ENCODE results near the gene CHST15. TPM values are rescaled to one million over a fixed set of nuclear protein-coding genes. Genes with fewer than 3 reads are reported as not detected.

The CHST15 gene
- total RNA-seq, 1 experiment from 2014 or later, result 17.1 TPM

DNA sequence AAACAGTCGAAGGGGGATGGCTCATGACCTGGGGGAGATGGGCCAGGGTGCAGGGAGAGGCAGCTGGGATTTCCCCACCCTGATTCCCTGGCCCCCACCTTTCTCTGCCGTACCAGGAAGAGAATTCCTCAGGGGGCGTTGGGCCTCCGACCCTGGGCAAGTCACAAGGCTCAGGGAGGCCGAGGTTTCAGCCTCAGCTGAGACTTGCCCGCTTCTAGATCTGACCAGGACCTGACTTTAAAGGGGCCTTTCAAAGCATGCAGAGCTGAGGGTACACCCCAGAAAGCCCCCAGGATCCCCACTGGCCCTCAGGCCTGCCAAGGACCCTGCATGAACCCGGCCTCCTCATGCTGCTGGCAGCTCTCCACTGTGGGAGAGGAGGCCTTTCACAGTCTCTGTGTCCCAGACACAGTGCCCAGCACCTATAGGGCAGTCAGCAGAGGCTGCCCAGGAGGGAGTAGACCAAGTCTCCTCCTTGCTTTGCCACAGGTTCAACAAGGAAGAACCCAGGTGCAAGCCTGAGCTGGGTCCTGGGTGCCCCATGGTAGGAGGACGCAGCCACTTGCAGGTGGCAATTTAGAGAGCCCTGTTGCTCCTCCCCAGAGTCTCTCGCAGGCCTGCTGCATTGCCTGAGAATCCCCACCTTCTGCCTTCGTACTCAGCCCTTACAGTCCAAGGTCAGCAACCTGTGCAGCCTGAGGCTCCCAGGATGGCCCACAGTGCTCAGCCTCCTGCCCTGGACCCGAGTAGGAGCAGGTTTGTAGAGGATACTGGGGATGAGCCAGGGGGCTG lies 89.3 kb downstream of the CHST15 start:
- no peaks in the 10 kb centered on the region for H3K27me3 ChIP-seq (ENCODE audit: low read length)
- TF ChIP-seq EZH2 (IDR thresholded peaks at IDR 0.05; ENCODE audit: low read length, unreplicated experiment) (no peak), EZH2phosphoT487 (IDR thresholded peaks at IDR 0.05; ENCODE audit: borderline replicate concordance, low read length) (no peak), CTCF (conservative IDR thresholded peaks at IDR 0.05; ENCODE audit: low read depth, low read length) (no peak)
- CTCF ChIA-PET, result no interaction called here
- H3K4me3 ChIP-seq (ENCODE audit: low read length), result no peak overlapping the region
- no peaks in the 10 kb centered on the region for H3F3A ChIP-seq (ENCODE audit: low read length, unreplicated experiment)
- H3K4me1 ChIP-seq (ENCODE audit: insufficient read depth, low read length), result peaks cover 5% of the 10 kb centered on the region; the same call in 1 of the 2 replicates
- no peak overlapping the region for H3K4me2 ChIP-seq (ENCODE audit: low read length)
- no peak overlapping the region for H3K9ac ChIP-seq (ENCODE audit: low read length)
- no peaks in the 10 kb centered on the region for H3K79me2 ChIP-seq (ENCODE audit: low read length)
- ATAC-seq, result no peak
- DNase-seq, result no peak
- H3K27ac ChIP-seq (ENCODE audit: low read length), result no peak overlapping the region
- H3K36me3 ChIP-seq (ENCODE audit: low read depth, low read length), result no peaks in the 10 kb centered on the region
- POLR2A ChIA-PET (ENCODE audit: unreplicated experiment), result no interaction called here
- no TSS peak for BruUV-seq (replicated peaks)
- no peaks in the 10 kb centered on the region for H3K9me3 ChIP-seq (ENCODE audit: low read length)
- H3K9me2 ChIP-seq (replicated peaks; ENCODE audit: low read length), result no peaks in the 10 kb centered on the region
- no peak overlapping the region for H2AFZ ChIP-seq (ENCODE audit: low read length)
- intact Hi-C loops (cut with micrococcal nuclease), result no loop called here
- H4K20me1 ChIP-seq (ENCODE audit: low read length), result no peaks in the 10 kb centered on the region

DNA sequence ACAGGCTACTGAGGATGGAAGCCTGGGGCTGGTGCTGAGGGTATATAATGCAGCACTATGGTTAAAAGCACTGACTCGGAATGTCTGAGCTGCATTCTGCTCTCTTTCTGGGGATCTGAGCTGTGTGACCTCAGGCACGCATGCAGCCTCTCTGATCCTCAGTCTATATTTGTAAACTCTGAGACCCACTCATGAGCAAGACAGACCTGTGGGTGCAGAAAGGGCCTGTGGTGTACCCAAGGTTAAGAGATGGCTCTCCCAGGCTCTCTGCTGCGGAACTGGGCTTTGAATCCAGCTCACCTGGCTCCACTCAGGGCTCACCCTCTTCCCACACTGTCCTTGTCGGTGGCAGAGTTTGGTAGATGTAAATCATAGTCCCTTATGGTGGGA lies 89.9 kb downstream of the CHST15 start:
- intact Hi-C loops (cut with micrococcal nuclease), result no loop called here
- no TSS peak for BruUV-seq (replicated peaks)
- no peaks in the 10 kb centered on the region for H4K20me1 ChIP-seq (ENCODE audit: low read length)
- H3K9ac ChIP-seq (ENCODE audit: low read length), result no peak overlapping the region
- H2AFZ ChIP-seq (ENCODE audit: low read length), result no peak overlapping the region
- TF ChIP-seq EZH2 (IDR thresholded peaks at IDR 0.05; ENCODE audit: low read length, unreplicated experiment), result no peak
- no peak overlapping the region for H3K27ac ChIP-seq (ENCODE audit: low read length)
- no peaks in the 10 kb centered on the region for H3K79me2 ChIP-seq (ENCODE audit: low read length)
- no peaks in the 10 kb centered on the region for H3K36me3 ChIP-seq (ENCODE audit: low read depth, low read length)
- ChIA-PET CTCF (no interaction called here), POLR2A (ENCODE audit: unreplicated experiment) (no interaction called here)
- no peak for DNase-seq
- no peak overlapping the region for H3K4me2 ChIP-seq (ENCODE audit: low read length)
- no peaks in the 10 kb centered on the region for H3F3A ChIP-seq (ENCODE audit: low read length, unreplicated experiment)
- H3K4me1 ChIP-seq (ENCODE audit: insufficient read depth, low read length), result peaks cover 5% of the 10 kb centered on the region; the same call in 1 of the 2 replicates
- no peaks in the 10 kb centered on the region for H3K9me2 ChIP-seq (replicated peaks; ENCODE audit: low read length)
- H3K27me3 ChIP-seq (ENCODE audit: low read length), result no peaks in the 10 kb centered on the region
- no peaks in the 10 kb centered on the region for H3K9me3 ChIP-seq (ENCODE audit: low read length)
- ATAC-seq, result no peak
- no peak overlapping the region for H3K4me3 ChIP-seq (ENCODE audit: low read length)

GRCh38 chr10:124003070-124003419 lies 90.4 kb downstream of the CHST15 start:
- DNase-seq (no peak), ATAC-seq (no peak)
- Histone ChIP-seq H3K4me1 (ENCODE audit: insufficient read depth, low read length) (peaks cover 9% of the 10 kb centered on the region), H3K9ac (ENCODE audit: low read length) (no peak overlapping the region), H2AFZ (ENCODE audit: low read length) (no peak overlapping the region), H3K79me2 (ENCODE audit: low read length) (no peaks in the 10 kb centered on the region), H3F3A (ENCODE audit: low read length, unreplicated experiment) (no peaks in the 10 kb centered on the region), H3K27me3 (ENCODE audit: low read length) (no peaks in the 10 kb centered on the region), H3K9me2 (replicated peaks; ENCODE audit: low read length) (no peaks in the 10 kb centered on the region), H3K9me3 (ENCODE audit: low read length) (no peaks in the 10 kb centered on the region), H3K27ac (ENCODE audit: low read length) (no peak overlapping the region), H3K4me3 (ENCODE audit: low read length) (no peak overlapping the region), H4K20me1 (ENCODE audit: low read length) (no peaks in the 10 kb centered on the region), H3K36me3 (ENCODE audit: low read depth, low read length) (no peaks in the 10 kb centered on the region), H3K4me2 (ENCODE audit: low read length) (no peak overlapping the region)
- BruUV-seq (replicated peaks), result no TSS peak
- intact Hi-C loops (cut with micrococcal nuclease), result no loop called here
- CTCF ChIA-PET, result no interaction called here
- POLR2A ChIA-PET (ENCODE audit: unreplicated experiment), result no interaction called here
- no peak for TF ChIP-seq CTCF (conservative IDR thresholded peaks at IDR 0.05; ENCODE audit: low read depth, low read length)
- TF ChIP-seq EZH2phosphoT487 (IDR thresholded peaks at IDR 0.05; ENCODE audit: borderline replicate concordance, low read length), result no peak
- TF ChIP-seq EZH2 (IDR thresholded peaks at IDR 0.05; ENCODE audit: low read length, unreplicated experiment), result no peak

Measured in PC-3 (cell line).